Measurements from ENCODE around the gene ENG. TPM values are rescaled to one million over a fixed set of nuclear protein-coding genes. Genes with fewer than 3 reads are reported as not detected.

Gene ENG
- total and polyA plus RNA-seq, 2 of the 8 experiments (the other 6 are each of a cell fraction or from before 2014, with no cell fraction given): 1.8 to 4.4 TPM

- no peak for FAIRE-seq
- no peak overlapping the region for H2BK12ac ChIP-seq (ENCODE audit: low read depth, low read length)
- no peak overlapping the region for H3K4ac ChIP-seq (replicated peaks; ENCODE audit: insufficient read length, low read depth, low read length)
- DNase-seq (ENCODE audit: low read depth in 1 of 2, low spot score in 2 of 2): no peak
- ChIA-PET CTCF (ENCODE audit: partially characterized antibody) (interaction anchor here (1.4 to 14.6 kb wide), 6 partner anchors 8 to 96 kb away, joined by 4 to 227 read pairs (median 9); partner anchors contain the start of genes CDK9, SH2D3C and TOR2A), POLR2A (ENCODE audit: partially characterized antibody) (interaction anchor here (1.0 to 1.8 kb wide), 5 partner anchors 11 to 323 kb away, joined by 3 to 4 read pairs (median 3); partner anchors contain the start of genes CDK9, LRSAM1 and RPL12)
- H3K9ac ChIP-seq (replicated peaks in 1 of 4; ENCODE audit: extremely low read depth in 1 of 4, low read depth in 3 of 4, low read length in 3 of 4): no peak overlapping the region
- no peak overlapping the region for H2AFZ ChIP-seq (ENCODE audit: low read length)
- H2BK120ac ChIP-seq (replicated peaks; ENCODE audit: low read depth, low read length): no peak overlapping the region
- H3K18ac ChIP-seq (ENCODE audit: extremely low read depth, low read length): no peak overlapping the region
- no peak overlapping the region for H3K14ac ChIP-seq (ENCODE audit: insufficient read length)
- no peak overlapping the region for H3K56ac ChIP-seq (replicated peaks; ENCODE audit: insufficient read length, low read depth, low read length)
- H2BK5ac ChIP-seq (ENCODE audit: low read depth, low read length): no peak overlapping the region
- H2BK20ac ChIP-seq (ENCODE audit: low read length): no peak overlapping the region
- no peaks in the 10 kb centered on the region for H3K79me1 ChIP-seq (ENCODE audit: low read depth, low read length)
- no peaks in the 10 kb centered on the region for H3K36me3 ChIP-seq (ENCODE audit: control insufficient read depth in 2 of 4, insufficient read depth in 4 of 4, low read length in 3 of 4)
- H4K91ac ChIP-seq (replicated peaks; ENCODE audit: insufficient read length, low read length): no peak overlapping the region
- no peaks in the 10 kb centered on the region for H4K20me1 ChIP-seq (replicated peaks in 1 of 2; ENCODE audit: control insufficient read depth in 1 of 2, insufficient read depth in 2 of 2, low read length in 2 of 2)
- H3K4me3 ChIP-seq (ENCODE audit: extremely low read depth in 1 of 4, insufficient read depth in 2 of 4, low read depth in 3 of 4, low read length in 4 of 4): no peak overlapping the region
- H3K27me3 ChIP-seq (replicated peaks in 1 of 4; ENCODE audit: control insufficient read depth in 3 of 4, extremely low read depth in 1 of 4, insufficient read depth in 3 of 4, low read length in 3 of 4): no peaks in the 10 kb centered on the region
- H2BK15ac ChIP-seq (ENCODE audit: low read length): no peak overlapping the region
- H3K4me2 ChIP-seq (ENCODE audit: insufficient read depth in 1 of 2, low read depth in 2 of 2, low read length in 2 of 2): no peak overlapping the region
- H3K27ac ChIP-seq (ENCODE audit: low read depth, low read length): no peak overlapping the region
- no peak overlapping the region for H4K8ac ChIP-seq (ENCODE audit: extremely low read depth, insufficient read depth, low read length)
- H3K23me2 ChIP-seq (ENCODE audit: low read depth, low read length): no peaks in the 10 kb centered on the region; the same call in 1 of the 2 replicates
- no peak overlapping the region for H2AK5ac ChIP-seq (ENCODE audit: low read depth, low read length)
- H3K4me1 ChIP-seq (replicated peaks in 1 of 4; ENCODE audit: control insufficient read depth in 3 of 4, insufficient read depth in 4 of 4, low read length in 3 of 4): peaks cover 4 to 22% (median 13%) of the 10 kb centered on the region in 4 experiments
- 84% methylated on average over 10 of the region's 10 CpGs; no CpG with 5 or more reads in 1 of the 2 experiments for WGBS, 2 experiments (ENCODE audit: extremely low coverage in 1 of 2, insufficient coverage in 1 of 2, insufficient read length in 1 of 2, insufficient replicate concordance in 2 of 2, low coverage in 1 of 2, low lambda C conversion rate in 2 of 2, missing lambda C conversion rate in 1 of 2)
- H3K23ac ChIP-seq (ENCODE audit: insufficient read length): no peak overlapping the region
- no peaks in the 10 kb centered on the region for H3K9me3 ChIP-seq (ENCODE audit: insufficient read depth in 2 of 2, low read depth in 1 of 2, low read length in 1 of 2)
- no peaks in the 10 kb centered on the region for H3K79me2 ChIP-seq (ENCODE audit: control insufficient read depth in 1 of 2, insufficient read depth in 2 of 2, low read length in 2 of 2)
- H4K5ac ChIP-seq (ENCODE audit: insufficient read length, low read depth, low read length): no peak overlapping the region
- TF ChIP-seq SP2 (IDR thresholded peaks at IDR 0.05; ENCODE audit: low read length) (no peak), SP4 (IDR thresholded peaks at IDR 0.05; ENCODE audit: low read length) (no peak), BRCA1 (IDR thresholded peaks at IDR 0.05; ENCODE audit: low read depth, low read length) (no peak), NRF1 (IDR thresholded peaks at IDR 0.05; ENCODE audit: low read depth, low read length) (no peak), CHD2 (IDR thresholded peaks at IDR 0.05; ENCODE audit: low read length) (no peak), EP300 (IDR thresholded peaks at IDR 0.05; ENCODE audit: borderline replicate concordance in 1 of 2, low read depth in 2 of 2, low read length in 2 of 2) (no peak), MAX (IDR thresholded peaks at IDR 0.05) (no peak), RXRA (IDR thresholded peaks at IDR 0.05; ENCODE audit: insufficient read depth, low read depth, low read length) (no peak)
- TF ChIP-seq, protein P1, sequence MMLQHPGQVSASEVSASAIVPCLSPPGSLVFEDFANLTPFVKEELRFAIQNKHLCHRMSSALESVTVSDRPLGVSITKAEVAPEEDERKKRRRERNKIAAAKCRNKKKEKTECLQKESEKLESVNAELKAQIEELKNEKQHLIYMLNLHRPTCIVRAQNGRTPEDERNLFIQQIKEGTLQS (IDR thresholded peaks at IDR 0.05; ENCODE audit: insufficient read depth, low read depth, low read length): no peak
- TF ChIP-seq, protein P2, sequence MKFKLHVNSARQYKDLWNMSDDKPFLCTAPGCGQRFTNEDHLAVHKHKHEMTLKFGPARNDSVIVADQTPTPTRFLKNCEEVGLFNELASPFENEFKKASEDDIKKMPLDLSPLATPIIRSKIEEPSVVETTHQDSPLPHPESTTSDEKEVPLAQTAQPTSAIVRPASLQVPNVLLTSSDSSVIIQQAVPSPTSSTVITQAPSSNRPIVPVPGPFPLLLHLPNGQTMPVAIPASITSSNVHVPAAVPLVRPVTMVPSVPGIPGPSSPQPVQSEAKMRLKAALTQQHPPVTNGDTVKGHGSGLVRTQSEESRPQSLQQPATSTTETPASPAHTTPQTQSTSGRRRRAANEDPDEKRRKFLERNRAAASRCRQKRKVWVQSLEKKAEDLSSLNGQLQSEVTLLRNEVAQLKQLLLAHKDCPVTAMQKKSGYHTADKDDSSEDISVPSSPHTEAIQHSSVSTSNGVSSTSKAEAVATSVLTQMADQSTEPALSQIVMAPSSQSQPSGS (IDR thresholded peaks at IDR 0.05; ENCODE audit: low read length): no peak
Observed at GRCh38 chr9:127773981-127774380, 80.5 kb downstream of the ENG start.
